DOHH2 (cell line): ENCODE data around the gene VSIR.

Experiments used
- EZH2phosphoT487 ChIP-seq: fragments of 200-600 bp; sonication (generic); IDR thresholded peaks from 2 replicates; pipeline ENCODE4 v1.6.1; 2017; ENCODE audit warnings: borderline replicate concordance, mild to moderate bottlenecking, antibody characterized with exemption, low read length, moderate library complexity, mixed read lengths
- TF ChIP-seq, protein P1 (sequence below): fragments of 200-600 bp; sonication (generic); IDR thresholded peaks from one replicate; pipeline ENCODE4 v1.5.1; 2014; ENCODE audit warnings: antibody characterized with exemption, mild to moderate bottlenecking, low read depth, low read length; ENCODE audit not compliant: poor library complexity, severe bottlenecking

DNA sequence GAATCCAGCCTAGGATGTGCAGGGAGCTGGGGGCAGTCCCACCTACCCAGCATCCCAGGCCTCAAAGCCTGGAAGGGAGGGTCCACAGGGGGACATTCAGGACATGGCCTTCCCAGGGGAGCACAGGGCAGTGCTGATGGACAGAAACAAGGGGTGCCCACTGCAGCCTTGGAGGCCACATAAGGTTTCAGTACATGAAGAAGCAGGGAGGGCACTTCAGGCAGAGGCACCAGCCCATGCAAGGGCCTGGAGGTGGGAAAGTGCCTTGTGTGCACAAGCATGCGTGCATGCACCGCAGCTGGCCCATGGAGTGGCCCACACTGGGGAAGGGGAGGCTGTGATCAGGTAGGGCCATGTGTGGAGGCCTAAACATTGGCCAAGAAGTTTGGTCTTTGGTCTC is 62.8 kb downstream of the VSIR start:
- TF ChIP-seq, protein P1, sequence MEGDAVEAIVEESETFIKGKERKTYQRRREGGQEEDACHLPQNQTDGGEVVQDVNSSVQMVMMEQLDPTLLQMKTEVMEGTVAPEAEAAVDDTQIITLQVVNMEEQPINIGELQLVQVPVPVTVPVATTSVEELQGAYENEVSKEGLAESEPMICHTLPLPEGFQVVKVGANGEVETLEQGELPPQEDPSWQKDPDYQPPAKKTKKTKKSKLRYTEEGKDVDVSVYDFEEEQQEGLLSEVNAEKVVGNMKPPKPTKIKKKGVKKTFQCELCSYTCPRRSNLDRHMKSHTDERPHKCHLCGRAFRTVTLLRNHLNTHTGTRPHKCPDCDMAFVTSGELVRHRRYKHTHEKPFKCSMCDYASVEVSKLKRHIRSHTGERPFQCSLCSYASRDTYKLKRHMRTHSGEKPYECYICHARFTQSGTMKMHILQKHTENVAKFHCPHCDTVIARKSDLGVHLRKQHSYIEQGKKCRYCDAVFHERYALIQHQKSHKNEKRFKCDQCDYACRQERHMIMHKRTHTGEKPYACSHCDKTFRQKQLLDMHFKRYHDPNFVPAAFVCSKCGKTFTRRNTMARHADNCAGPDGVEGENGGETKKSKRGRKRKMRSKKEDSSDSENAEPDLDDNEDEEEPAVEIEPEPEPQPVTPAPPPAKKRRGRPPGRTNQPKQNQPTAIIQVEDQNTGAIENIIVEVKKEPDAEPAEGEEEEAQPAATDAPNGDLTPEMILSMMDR: no peak
- no peak for TF ChIP-seq EZH2phosphoT487
